Tibial nerve (tissue), 4 donors: ENCODE data around the gene QTRT2. TPM values are rescaled to one million over a fixed set of nuclear protein-coding genes. Genes with fewer than 3 reads are reported as not detected.

ENCODE experiments used
- DNase-seq, 2 donors: peaks; one replicate each; pipeline ENCODE4 v3.0.0-alpha.2; 2019; ENCODE audit warnings: low spot score in 2 of 2
- H3K27ac ChIP-seq, 4 donors: fragments of 200-600 bp; sonication (generic) in 3 of 4; one replicate each; pipeline ENCODE4 v1.5.1; 2017 to 2019; ENCODE audit warnings: mild to moderate bottlenecking in 1 of 4
- H3K27me3 ChIP-seq, 2 donors: fragments of 200-600 bp; sonication (generic) in 1 of 2; one replicate each; pipeline versions ENCODE4 v1.5.1 to v1.6.0; 2017 to 2019
- H3K36me3 ChIP-seq, 3 donors: fragments of 200-600 bp; sonication (generic); one replicate each; pipeline ENCODE4 v1.5.1; 2018 to 2019
- H3K4me1 ChIP-seq, 4 donors: fragments of 200-600 bp; sonication (generic) in 3 of 4; one replicate each; pipeline ENCODE4 v1.5.1; 2017 to 2019
- H3K4me3 ChIP-seq, 4 donors: fragments of 200-600 bp; sonication (generic) in 3 of 4; one replicate each; pipeline ENCODE4 v1.5.1; 2017 to 2019; ENCODE audit warnings: mild to moderate bottlenecking in 1 of 4, moderate library complexity in 1 of 4
- H3K9me3 ChIP-seq, 4 donors: fragments of 200-600 bp; sonication (generic) in 3 of 4; one replicate each; pipeline ENCODE4 v1.5.1; 2017 to 2019
- CTCF ChIP-seq, 5 experiments: fragments of 200-600 bp in 3 of 5; fragments of 450-650 bp in 2 of 5; sonication (generic) in 3 of 5; IDR thresholded peaks; one replicate each; pipeline ENCODE4 v1.5.1; 2016 to 2019; ENCODE audit warnings: antibody characterized with exemption in 5 of 5, mild to moderate bottlenecking in 3 of 5, moderate library complexity in 2 of 5
- EP300 ChIP-seq, 2 donors: sonication (generic); formaldehyde crosslinking; IDR thresholded peaks; one replicate each; pipeline ENCODE4 v1.6.1; 2017; ENCODE audit warnings: antibody characterized with exemption in 2 of 2, mild to moderate bottlenecking in 1 of 2
- POLR2A ChIP-seq, 2 donors: fragments of 450-650 bp; IDR thresholded peaks; one replicate each; pipeline ENCODE4 v1.6.1; 2017; ENCODE audit warnings: antibody characterized with exemption in 2 of 2, mild to moderate bottlenecking in 2 of 2, moderate library complexity in 2 of 2
- WGBS, 2 donors: methylation state at CpG; one replicate each; pipeline ENCODE4 v1.1.5; 2018; 5-methylcytosine and 5-hydroxymethylcytosine counted together
- total RNA-seq, 4 donors: library from RNA; depleted of rRNA; stranded (reverse); fragments of >200 nt; gene quantifications; one replicate each; pipeline ENCODE4 v1.1.0, GENCODE V29; 2016

Gene QTRT2
- total RNA-seq, result 10 to 100 TPM; 10.1 to 32.2 (median 18.6) TPM

- 0% methylated on average over 48 to 49 of the region's 49 CpGs for WGBS, 2 donors
- H3K27ac ChIP-seq, result peak within 1 kb of the TSS; percentile 51 to 91 (median 84)
- H3K4me3 ChIP-seq, result peak within 1 kb of the TSS; percentile 66 to 93 (median 82)
- TF ChIP-seq CTCF (IDR thresholded peaks at IDR 0.05) (peak in 2 of 5 experiments; percentile 7 to 52), EP300 (IDR thresholded peaks at IDR 0.05) (peak; percentile 90 to 97), POLR2A (IDR thresholded peaks at IDR 0.05) (peak in 1 of 2 donors; percentile 35)
- no peaks in the 10 kb centered on the region for H3K27me3 ChIP-seq
- H3K9me3 ChIP-seq, result no peaks in the 10 kb centered on the region
- H3K36me3 ChIP-seq, result no peaks in the 10 kb centered on the region
- DNase-seq, result peak; percentile 98 to 100
- peaks cover 0 to 43% (median 5%) of the 10 kb centered on the region in 4 donors for H3K4me1 ChIP-seq
These were observed at the start of gene QTRT2, which contains the start of gene CCDC191 for GRCh38 chr3:114056130-114057010. Gene QTRT2 (plus strand): TSS chr3:114056737. CDS start chr3:114065258, 8,521 bp downstream. Gene CCDC191 (minus strand): TSS chr3:114056526. CDS start chr3:114056466, 60 bp downstream.

GRCh38 chr3:114011059-114011797, 45.3 kb upstream of the QTRT2 start:
- Histone ChIP-seq H3K4me3 (no peak overlapping the region), H3K27ac (no peak overlapping the region), H3K4me1 (no peaks in the 10 kb centered on the region), H3K9me3 (no peaks in the 10 kb centered on the region), H3K27me3 (no peaks in the 10 kb centered on the region), H3K36me3 (peaks cover 0 to 36% (median 2%) of the 10 kb centered on the region in 3 donors)
- WGBS, 2 donors, result 84 to 88% methylated on average over 2 of the region's 2 CpGs
- TF ChIP-seq CTCF (IDR thresholded peaks at IDR 0.05), result no peak
- no peak for TF ChIP-seq EP300 (IDR thresholded peaks at IDR 0.05)
- TF ChIP-seq POLR2A (IDR thresholded peaks at IDR 0.05), result no peak
- DNase-seq, result no peak

GRCh38 chr3:114014211-114014610, 42.3 kb upstream of the QTRT2 start:
- WGBS, 2 donors, result 85 to 94% methylated on average over 7 of the region's 7 CpGs
- no peaks in the 10 kb centered on the region for H3K4me1 ChIP-seq
- H3K9me3 ChIP-seq, result no peaks in the 10 kb centered on the region
- H3K4me3 ChIP-seq, result no peak overlapping the region
- TF ChIP-seq EP300 (IDR thresholded peaks at IDR 0.05) (no peak), CTCF (IDR thresholded peaks at IDR 0.05) (no peak), POLR2A (IDR thresholded peaks at IDR 0.05) (no peak)
- no peak for DNase-seq
- peaks cover 0 to 39% (median 2%) of the 10 kb centered on the region in 3 donors for H3K36me3 ChIP-seq
- H3K27me3 ChIP-seq, result no peaks in the 10 kb centered on the region
- H3K27ac ChIP-seq, result no peak overlapping the region

- Histone ChIP-seq H3K4me1 (no peaks in the 10 kb centered on the region), H3K27me3 (no peaks in the 10 kb centered on the region), H3K27ac (no peak overlapping the region), H3K4me3 (no peak overlapping the region), H3K36me3 (peaks cover 0 to 13% (median 0%) of the 10 kb centered on the region in 3 donors), H3K9me3 (no peaks in the 10 kb centered on the region)
- no peak for DNase-seq
- no peak for TF ChIP-seq CTCF (IDR thresholded peaks at IDR 0.05)
- no peak for TF ChIP-seq POLR2A (IDR thresholded peaks at IDR 0.05)
- no peak for TF ChIP-seq EP300 (IDR thresholded peaks at IDR 0.05)
- WGBS, 2 donors, result 97% methylated on average over 2 of the region's 2 CpGs
These were observed 37.1 kb upstream of the QTRT2 start for GRCh38 chr3:114019486-114019885.
